H9 (cell line): Measurements from ENCODE around the gene CPNE5. TPM values are rescaled to one million over a fixed set of nuclear protein-coding genes. Genes with fewer than 3 reads are reported as not detected.

Experiments used
- DNase-seq: peaks from one replicate; pipeline ENCODE4 v3.0.0-alpha.2; 2017
- H2AFZ ChIP-seq: one replicate; pipeline ENCODE4 v1.6.1; 2013; ENCODE audit warnings: mild to moderate bottlenecking, low read length, control low read depth, moderate library complexity
- H2AK5ac ChIP-seq: 2 replicates; pipeline ENCODE4 v1.6.1; 2013; ENCODE audit warnings: low read length, control low read depth, mixed read lengths; ENCODE audit not compliant: insufficient read length
- H2BK120ac ChIP-seq: one replicate; pipeline ENCODE4 v1.6.1; 2013; ENCODE audit warnings: low read depth, mild to moderate bottlenecking, low read length, control low read depth, inconsistent platforms; ENCODE audit not compliant: poor library complexity, severe bottlenecking
- H2BK12ac ChIP-seq: 2 replicates; pipeline ENCODE4 v1.6.1; 2013; ENCODE audit warnings: low read length, control low read depth, mixed read lengths, low read depth; ENCODE audit not compliant: insufficient read length
- H2BK15ac ChIP-seq: 2 replicates; pipeline ENCODE4 v1.6.1; 2013; ENCODE audit warnings: low read depth, low read length, control low read depth
- H2BK20ac ChIP-seq: one replicate; pipeline ENCODE4 v1.6.1; 2013; ENCODE audit warnings: low read depth, mild to moderate bottlenecking, low read length, control low read depth, inconsistent platforms; ENCODE audit not compliant: poor library complexity, severe bottlenecking
- H2BK5ac ChIP-seq: 2 replicates; pipeline ENCODE4 v1.6.1; 2013; ENCODE audit warnings: low read length, control low read depth, mixed read lengths; ENCODE audit not compliant: insufficient read length
- H3K14ac ChIP-seq: 2 replicates; pipeline ENCODE4 v1.6.1; 2013; ENCODE audit warnings: low read length, control low read depth; ENCODE audit not compliant: insufficient read depth
- H3K18ac ChIP-seq: 2 replicates; pipeline ENCODE4 v1.6.1; 2013; ENCODE audit warnings: low read depth, mild to moderate bottlenecking, mixed read lengths, low read length, control low read depth; ENCODE audit not compliant: insufficient read length
- H3K23ac ChIP-seq: 2 replicates; pipeline ENCODE4 v1.6.1; 2013; ENCODE audit warnings: low read length, control low read depth, mixed read lengths, low read depth; ENCODE audit not compliant: insufficient read length
- H3K23me2 ChIP-seq: 2 replicates; pipeline ENCODE4 v1.6.1; 2013; ENCODE audit warnings: low read depth, mild to moderate bottlenecking, mixed read lengths, low read length, control low read depth; ENCODE audit not compliant: insufficient read length, poor library complexity, severe bottlenecking
- H3K27ac ChIP-seq: 2 replicates; pipeline ENCODE4 v1.5.1; 2013; ENCODE audit warnings: low read length, control low read depth, mixed read lengths, low read depth; ENCODE audit not compliant: insufficient read length
- H3K27me3 ChIP-seq: 2 replicates; pipeline ENCODE4 v1.6.1; 2013; ENCODE audit warnings: low read length, control low read depth, inconsistent platforms; ENCODE audit not compliant: insufficient read depth
- H3K4ac ChIP-seq: 2 replicates; pipeline ENCODE4 v1.6.1; 2013; ENCODE audit warnings: low read depth, mild to moderate bottlenecking, control low read depth, inconsistent platforms, low read length, moderate library complexity
- H3K4me1 ChIP-seq: 2 replicates; pipeline ENCODE4 v1.6.1; 2013; ENCODE audit warnings: low read length, control low read depth, inconsistent platforms; ENCODE audit not compliant: insufficient read depth
- H3K4me2 ChIP-seq: 2 replicates; pipeline ENCODE4 v1.6.1; 2013; ENCODE audit warnings: low read length, control low read depth, mixed read lengths; ENCODE audit not compliant: insufficient read length, insufficient read depth
- H3K56ac ChIP-seq: 2 replicates; pipeline ENCODE4 v1.6.1; 2013; ENCODE audit warnings: low read depth, mild to moderate bottlenecking, mixed read lengths, low read length, control low read depth; ENCODE audit not compliant: insufficient read length
- H3K79me1 ChIP-seq: 2 replicates; pipeline ENCODE4 v1.6.1; 2013; ENCODE audit warnings: low read depth, mild to moderate bottlenecking, moderate library complexity, low read length, control low read depth, inconsistent platforms; ENCODE audit not compliant: insufficient read depth, poor library complexity, severe bottlenecking
- H3K79me2 ChIP-seq: 2 replicates; pipeline ENCODE4 v1.6.1; 2013; ENCODE audit warnings: low read length, control low read depth, inconsistent platforms; ENCODE audit not compliant: insufficient read depth
- H3K9ac ChIP-seq: 2 replicates; pipeline ENCODE4 v1.6.1; 2013; ENCODE audit warnings: low read length, control low read depth, mixed read lengths; ENCODE audit not compliant: insufficient read length; ENCODE audit errors: extremely low read depth
- H3K9me3 ChIP-seq: one replicate; pipeline ENCODE4 v1.6.1; 2013; ENCODE audit warnings: low read depth, low read length, inconsistent platforms; ENCODE audit not compliant: control insufficient read depth
- H3T11ph ChIP-seq: one replicate; pipeline ENCODE4 v1.6.1; 2013; ENCODE audit warnings: mild to moderate bottlenecking, low read length, control low read depth, inconsistent platforms
- H4K20me1 ChIP-seq: one replicate; pipeline ENCODE4 v1.6.1; 2013; ENCODE audit not compliant: control insufficient read depth, insufficient read length, insufficient read depth
- H4K5ac ChIP-seq: 2 replicates; pipeline ENCODE4 v1.6.1; 2013; ENCODE audit warnings: low read depth, mild to moderate bottlenecking, mixed read lengths, low read length, control low read depth; ENCODE audit not compliant: insufficient read length
- H4K8ac ChIP-seq: replicated peaks from 2 replicates; pipeline ENCODE4 v1.6.1; 2013; ENCODE audit warnings: low read length, control low read depth, mixed read lengths, low read depth; ENCODE audit not compliant: insufficient read length
- H4K91ac ChIP-seq: 2 replicates; pipeline ENCODE4 v1.6.1; 2013; ENCODE audit warnings: low read depth, mild to moderate bottlenecking, moderate library complexity, mixed read lengths, low read length, control low read depth; ENCODE audit not compliant: insufficient read length
- H3K27ac Mint-ChIP-seq, 3 experiments: 2 replicates in 2 of 3; 3 replicates in 1 of 3; pipeline ENCODE4 v1.8.0; 2020 to 2021; ENCODE audit warnings: mixed read lengths in 3 of 3, mild to moderate bottlenecking in 1 of 3, moderate library complexity in 1 of 3
- H3K27me3 Mint-ChIP-seq: 2 replicates; pipeline ENCODE4 v1.8.0; 2021; ENCODE audit warnings: low read depth, mild to moderate bottlenecking, moderate library complexity, mixed read lengths
- H3K36me3 Mint-ChIP-seq, 3 experiments: 2 replicates in 2 of 3; 3 replicates in 1 of 3; pipeline ENCODE4 v1.8.0; 2020 to 2021; ENCODE audit warnings: low read depth in 3 of 3, mixed read lengths in 3 of 3; ENCODE audit not compliant: insufficient read depth in 1 of 3
- H3K4me1 Mint-ChIP-seq, 2 experiments: 2 replicates each; pipeline ENCODE4 v1.8.0; 2020; ENCODE audit warnings: mixed read lengths in 2 of 2
- H3K4me3 Mint-ChIP-seq, 2 experiments: 2 replicates in 1 of 2; 3 replicates in 1 of 2; pipeline ENCODE4 v1.8.0; 2020 to 2021; ENCODE audit warnings: mild to moderate bottlenecking in 2 of 2, mixed read lengths in 2 of 2, moderate library complexity in 1 of 2
- H3K9me3 Mint-ChIP-seq, 2 experiments: 2 replicates in 1 of 2; 3 replicates in 1 of 2; pipeline ENCODE4 v1.8.0; 2020; ENCODE audit warnings: mild to moderate bottlenecking in 2 of 2, mixed read lengths in 2 of 2, moderate library complexity in 1 of 2
- WGBS: extraction: QIAGEN DNeasy Blood & Tissue Kit; methylation state at CpG from one replicate; pipeline ENCODE4 v1.1.7; 2013; ENCODE audit warnings: missing lambda C conversion rate, low lambda C conversion rate, mixed read lengths; ENCODE audit not compliant: insufficient read length; ENCODE audit errors: extremely low coverage; 5-methylcytosine and 5-hydroxymethylcytosine counted together
- total RNA-seq: library from RNA; stranded (reverse); gene quantifications from 2 replicates; pipeline ENCODE4 v1.2.1, GENCODE V29; 2021
- TF ChIP-seq, protein P1 (sequence below): fragments of 200-600 bp; sonication (generic); conservative IDR thresholded peaks from 3 replicates; pipeline ENCODE4 v1.8.0; 2021; ENCODE audit warnings: antibody characterized with exemption, mild to moderate bottlenecking

Gene CPNE5
- total RNA-seq, 1 experiment from 2014 or later = 0.52 TPM

GRCh38 chr6:36738108-36738507, 101.1 kb downstream of the CPNE5 start:
- Histone ChIP-seq H2AK5ac (no peak overlapping the region), H3K56ac (no peak overlapping the region), H2BK12ac (no peak overlapping the region), H3K27me3 (no peaks in the 10 kb centered on the region), H3K9me3 (no peaks in the 10 kb centered on the region), H3T11ph (no peak overlapping the region), H3K18ac (no peak overlapping the region), H4K8ac (no peak overlapping the region), H3K23ac (no peak overlapping the region), H2BK5ac (no peak overlapping the region), H4K5ac (no peak overlapping the region), H2BK120ac (no peak overlapping the region), H2BK20ac (no peak overlapping the region), H3K23me2 (no peaks in the 10 kb centered on the region), H3K4ac (no peak overlapping the region), H3K79me2 (no peaks in the 10 kb centered on the region), H3K79me1 (no peaks in the 10 kb centered on the region), H2AFZ (no peak overlapping the region), H4K91ac (no peak overlapping the region), H3K4me2 (no peak overlapping the region), H3K14ac (no peak overlapping the region), H3K9ac (no peak overlapping the region), H3K4me1 (no peaks in the 10 kb centered on the region), H2BK15ac (no peak overlapping the region), H4K20me1 (no peaks in the 10 kb centered on the region), H3K27ac (no peak overlapping the region)
- TF ChIP-seq, protein P1, sequence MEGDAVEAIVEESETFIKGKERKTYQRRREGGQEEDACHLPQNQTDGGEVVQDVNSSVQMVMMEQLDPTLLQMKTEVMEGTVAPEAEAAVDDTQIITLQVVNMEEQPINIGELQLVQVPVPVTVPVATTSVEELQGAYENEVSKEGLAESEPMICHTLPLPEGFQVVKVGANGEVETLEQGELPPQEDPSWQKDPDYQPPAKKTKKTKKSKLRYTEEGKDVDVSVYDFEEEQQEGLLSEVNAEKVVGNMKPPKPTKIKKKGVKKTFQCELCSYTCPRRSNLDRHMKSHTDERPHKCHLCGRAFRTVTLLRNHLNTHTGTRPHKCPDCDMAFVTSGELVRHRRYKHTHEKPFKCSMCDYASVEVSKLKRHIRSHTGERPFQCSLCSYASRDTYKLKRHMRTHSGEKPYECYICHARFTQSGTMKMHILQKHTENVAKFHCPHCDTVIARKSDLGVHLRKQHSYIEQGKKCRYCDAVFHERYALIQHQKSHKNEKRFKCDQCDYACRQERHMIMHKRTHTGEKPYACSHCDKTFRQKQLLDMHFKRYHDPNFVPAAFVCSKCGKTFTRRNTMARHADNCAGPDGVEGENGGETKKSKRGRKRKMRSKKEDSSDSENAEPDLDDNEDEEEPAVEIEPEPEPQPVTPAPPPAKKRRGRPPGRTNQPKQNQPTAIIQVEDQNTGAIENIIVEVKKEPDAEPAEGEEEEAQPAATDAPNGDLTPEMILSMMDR = no peak
- Mint-ChIP-seq H3K4me1 (peaks cover 5 to 15% of the 10 kb centered on the region in 2 experiments), H3K36me3 (no peaks in the 10 kb centered on the region), H3K27ac (0 out of 7 replicates have a peak overlapping the region, but pooled peaks of 1 of the 3 experiments have one; percentile 55), H3K4me3 (no peak overlapping the region), H3K27me3 (no peaks in the 10 kb centered on the region; the same call in 1 of the 2 replicates), H3K9me3 (no peaks in the 10 kb centered on the region)
- no CpG with 5 or more reads among the region's 1 CpG for WGBS
- no peak for DNase-seq
